Liver (tissue), 9 donors: ENCODE measurements around the gene JUNB. TPM values are rescaled to one million over a fixed set of nuclear protein-coding genes. Genes with fewer than 3 reads are reported as not detected.
A peak's percentile ranks its signal among the peaks of the same experiment; 100 is the strongest.

Experiments used
- DNase-seq: peaks from one replicate; pipeline ENCODE4 v3.0.0-alpha.2; 2017; ENCODE audit warnings: low spot score
- H3K27ac ChIP-seq, 2 donors: one replicate each; pipeline ENCODE4 v1.7.0; 2013; ENCODE audit warnings: inconsistent platforms in 2 of 2, low read length in 2 of 2, control low read depth in 1 of 2, low read depth in 1 of 2, mild to moderate bottlenecking in 1 of 2
- H3K27me3 ChIP-seq, 4 donors: one replicate each; pipeline versions ENCODE4 v1.6.1 to v1.7.0; 2013; ENCODE audit warnings: low read length in 3 of 4, inconsistent platforms in 1 of 4, mild to moderate bottlenecking in 1 of 4, moderate library complexity in 1 of 4; ENCODE audit not compliant: control insufficient read depth in 4 of 4, insufficient read depth in 4 of 4
- H3K36me3 ChIP-seq, 4 donors: one replicate each; pipeline versions ENCODE4 v1.6.1 to v1.7.0; 2013; ENCODE audit warnings: low read length in 3 of 4, mild to moderate bottlenecking in 3 of 4, low read depth in 1 of 4, moderate library complexity in 1 of 4; ENCODE audit not compliant: control insufficient read depth in 4 of 4, insufficient read depth in 3 of 4
- H3K4me1 ChIP-seq, 4 donors: one replicate each; pipeline versions ENCODE4 v1.6.1 to v1.7.0; 2013; ENCODE audit warnings: low read length in 3 of 4, mild to moderate bottlenecking in 3 of 4, moderate library complexity in 1 of 4; ENCODE audit not compliant: control insufficient read depth in 4 of 4, insufficient read depth in 4 of 4
- H3K4me3 ChIP-seq, 3 donors: one replicate each; pipeline versions ENCODE4 v1.6.1 to v1.7.0; 2013; ENCODE audit warnings: low read length in 3 of 3, control low read depth in 1 of 3, low read depth in 1 of 3, mild to moderate bottlenecking in 1 of 3
- H3K9ac ChIP-seq, 2 donors: one replicate each; pipeline ENCODE4 v1.7.0; 2013; ENCODE audit warnings: low read length in 2 of 2, mild to moderate bottlenecking in 2 of 2, moderate library complexity in 2 of 2, control low read depth in 1 of 2, low read depth in 1 of 2
- H3K9me3 ChIP-seq, 4 donors: one replicate each; pipeline versions ENCODE4 v1.6.1 to v1.7.0; 2013; ENCODE audit warnings: low read length in 3 of 4; ENCODE audit not compliant: control insufficient read depth in 4 of 4
- EGR1 ChIP-seq, 2 donors: IDR thresholded peaks; 2 replicates each; pipeline ENCODE4 v1.6.1; 2016 to 2018; ENCODE audit warnings: antibody characterized with exemption in 2 of 2, low read depth in 2 of 2
- FOXA1 ChIP-seq: IDR thresholded peaks from 2 replicates; pipeline ENCODE4 v1.6.1; 2016; ENCODE audit warnings: antibody characterized with exemption
- FOXA2 ChIP-seq: IDR thresholded peaks from 2 replicates; pipeline ENCODE4 v1.6.1; 2016; ENCODE audit warnings: antibody characterized with exemption
- GABPA ChIP-seq, 2 donors: IDR thresholded peaks in 1 of 2; conservative IDR thresholded peaks in 1 of 2; 2 replicates each; pipeline ENCODE4 v1.6.1; 2016; ENCODE audit warnings: antibody characterized with exemption in 2 of 2, mild to moderate bottlenecking in 1 of 2, moderate library complexity in 1 of 2
- HNF4A ChIP-seq, 2 donors: conservative IDR thresholded peaks; 2 replicates each; pipeline ENCODE4 v1.6.1; 2016; ENCODE audit warnings: antibody characterized with exemption in 2 of 2, mild to moderate bottlenecking in 2 of 2
- JUND ChIP-seq, 2 donors: IDR thresholded peaks; 2 replicates each; pipeline ENCODE4 v1.6.1; 2016; ENCODE audit warnings: antibody characterized with exemption in 2 of 2
- NR2F2 ChIP-seq: IDR thresholded peaks from 2 replicates; pipeline ENCODE4 v1.6.1; 2016; ENCODE audit warnings: antibody characterized with exemption
- RAD21 ChIP-seq, 2 donors: IDR thresholded peaks; 2 replicates each; pipeline ENCODE4 v1.6.1; 2016; ENCODE audit warnings: antibody characterized with exemption in 2 of 2, mild to moderate bottlenecking in 2 of 2
- RXRA ChIP-seq, 2 donors: IDR thresholded peaks; 2 replicates each; pipeline ENCODE4 v1.6.1; 2017 to 2018; ENCODE audit warnings: antibody characterized with exemption in 2 of 2, mild to moderate bottlenecking in 1 of 2
- SP1 ChIP-seq: IDR thresholded peaks from 2 replicates; pipeline ENCODE4 v1.6.1; 2018; ENCODE audit warnings: antibody characterized with exemption, mild to moderate bottlenecking
- TAF1 ChIP-seq: conservative IDR thresholded peaks from 2 replicates; pipeline ENCODE4 v1.6.1; 2016; ENCODE audit warnings: antibody characterized with exemption, mild to moderate bottlenecking
- YY1 ChIP-seq: IDR thresholded peaks from 2 replicates; pipeline ENCODE4 v1.6.1; 2016; ENCODE audit warnings: antibody characterized with exemption, mild to moderate bottlenecking
- WGBS: extraction: QIAGEN DNeasy Blood & Tissue Kit; methylation state at CpG from one replicate; pipeline ENCODE4 v1.1.7; 2013; 5-methylcytosine and 5-hydroxymethylcytosine counted together
- polyA plus RNA-seq, 2 donors: library from polyadenylated mRNA; stranded (reverse) in 1 of 2; unstranded in 1 of 2; fragments of 200-250 nt in 1 of 2; fragments of >200 nt in 1 of 2; fragmentation: Nextera tagmentation in 1 of 2; extraction: Ambion mirVana in 1 of 2; gene quantifications; one replicate each; pipeline versions ENCODE4 v1.2.1 to v1.2.3, GENCODE V29; 2013 to 2015
- total RNA-seq, 2 donors: library from RNA; depleted of rRNA; stranded (reverse); fragments of >200 nt; gene quantifications; one replicate each; pipeline ENCODE4 v1.2.3, GENCODE V29; 2014
- TF ChIP-seq, protein P1 (sequence below): IDR thresholded peaks from 2 replicates; pipeline ENCODE4 v1.6.1; 2016; ENCODE audit warnings: antibody characterized with exemption
- TF ChIP-seq, protein P2 (sequence below): IDR thresholded peaks from 2 replicates; pipeline ENCODE4 v1.6.1; 2016; ENCODE audit warnings: antibody characterized with exemption
- TF ChIP-seq, protein P3 (sequence below): fragments of 150-350 bp; IDR thresholded peaks from 2 replicates; pipeline ENCODE4 v1.5.1; 2017; ENCODE audit warnings: improper control_type of control experiment, low read depth, low read length; ENCODE audit not compliant: missing input control
- donor health status: healthy.
- donor health status: healthy.
- donor health status: healthy.
- donor health status: healthy.
- donor health status: healthy.

Gene JUNB
- total and polyA plus RNA-seq, 4 donors, result 32.7 to 79.2 (median 56.6) TPM

DNA sequence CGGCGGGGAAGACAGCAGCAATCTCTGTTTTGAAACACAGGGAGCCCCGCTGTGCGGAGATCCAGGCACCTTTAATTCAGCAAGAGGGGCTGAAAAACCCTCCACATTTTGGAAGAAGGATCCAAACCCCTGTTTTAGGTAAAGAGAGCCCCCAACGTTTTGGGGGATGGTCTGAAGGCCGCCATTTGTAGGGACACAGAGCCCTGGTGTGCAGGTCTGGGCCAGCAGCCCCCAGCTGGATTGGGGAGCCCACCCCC is 12.5 kb upstream of the JUNB start:
- WGBS, result 62% methylated on average over 6 of the region's 6 CpGs
- TF ChIP-seq, protein P1, sequence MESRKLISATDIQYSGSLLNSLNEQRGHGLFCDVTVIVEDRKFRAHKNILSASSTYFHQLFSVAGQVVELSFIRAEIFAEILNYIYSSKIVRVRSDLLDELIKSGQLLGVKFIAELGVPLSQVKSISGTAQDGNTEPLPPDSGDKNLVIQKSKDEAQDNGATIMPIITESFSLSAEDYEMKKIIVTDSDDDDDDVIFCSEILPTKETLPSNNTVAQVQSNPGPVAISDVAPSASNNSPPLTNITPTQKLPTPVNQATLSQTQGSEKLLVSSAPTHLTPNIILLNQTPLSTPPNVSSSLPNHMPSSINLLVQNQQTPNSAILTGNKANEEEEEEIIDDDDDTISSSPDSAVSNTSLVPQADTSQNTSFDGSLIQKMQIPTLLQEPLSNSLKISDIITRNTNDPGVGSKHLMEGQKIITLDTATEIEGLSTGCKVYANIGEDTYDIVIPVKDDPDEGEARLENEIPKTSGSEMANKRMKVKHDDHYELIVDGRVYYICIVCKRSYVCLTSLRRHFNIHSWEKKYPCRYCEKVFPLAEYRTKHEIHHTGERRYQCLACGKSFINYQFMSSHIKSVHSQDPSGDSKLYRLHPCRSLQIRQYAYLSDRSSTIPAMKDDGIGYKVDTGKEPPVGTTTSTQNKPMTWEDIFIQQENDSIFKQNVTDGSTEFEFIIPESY, result no peak
- TF ChIP-seq HNF4A (conservative IDR thresholded peaks at IDR 0.05), result no peak
- TF ChIP-seq FOXA2, result no peak
- TF ChIP-seq, protein P2, sequence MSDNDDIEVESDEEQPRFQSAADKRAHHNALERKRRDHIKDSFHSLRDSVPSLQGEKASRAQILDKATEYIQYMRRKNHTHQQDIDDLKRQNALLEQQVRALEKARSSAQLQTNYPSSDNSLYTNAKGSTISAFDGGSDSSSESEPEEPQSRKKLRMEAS, result no peak
- TF ChIP-seq JUND (IDR thresholded peaks at IDR 0.05), result no peak
- Histone ChIP-seq H3K9ac (peak overlapping the region; percentile 4 to 72), H3K36me3 (peaks cover 0 to 2% (median 0%) of the 10 kb centered on the region in 4 donors), H3K4me3 (peak overlapping the region in 1 of 3 donors; percentile 1), H3K4me1 (peaks cover 18 to 41% (median 31%) of the 10 kb centered on the region in 4 donors), H3K27ac (peak overlapping the region; percentile 90 to 93), H3K9me3 (no peaks in the 10 kb centered on the region), H3K27me3 (no peaks in the 10 kb centered on the region)
- no peak for DNase-seq

DNA sequence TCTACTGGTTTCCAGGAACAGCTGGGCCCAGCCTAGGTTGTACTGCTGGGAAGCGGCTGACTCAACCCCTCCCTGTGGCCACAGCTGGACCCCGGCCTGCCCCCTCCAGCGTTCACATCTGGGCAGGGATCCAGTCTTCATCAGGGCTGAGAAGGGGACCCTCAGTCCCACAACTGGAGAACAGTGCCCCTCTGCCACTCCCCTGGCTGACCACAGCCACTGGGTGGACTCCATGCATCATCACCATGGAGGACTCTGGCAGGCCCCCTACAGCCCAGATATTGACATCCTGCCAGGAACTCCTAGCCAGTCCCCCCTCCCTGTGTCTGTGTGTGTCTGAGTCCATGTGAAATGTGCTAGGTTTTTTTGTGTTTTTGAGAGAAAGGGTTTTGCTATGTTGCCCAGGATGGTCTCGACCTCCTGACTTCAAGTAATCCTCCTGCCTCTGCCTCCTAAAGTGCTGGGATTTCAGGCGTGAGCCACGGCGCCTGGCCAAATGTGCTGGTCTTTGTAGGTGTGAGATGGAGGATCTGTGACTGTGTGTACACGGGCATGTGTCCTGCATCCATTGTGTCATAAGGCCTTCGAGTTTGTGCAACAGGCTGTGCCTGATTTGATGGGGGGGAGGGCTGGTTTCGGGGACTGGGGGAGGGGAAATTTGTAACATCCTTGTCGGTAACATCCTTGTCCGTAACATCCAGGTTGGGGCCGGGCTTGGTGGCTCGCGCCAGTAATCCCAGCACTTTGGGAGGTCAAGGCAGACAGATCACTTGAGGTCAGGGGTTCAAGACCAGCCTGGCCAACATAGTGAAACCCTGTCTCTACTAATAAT is 11.9 kb upstream of the JUNB start:
- DNase-seq, result no peak
- no peaks in the 10 kb centered on the region for H3K36me3 ChIP-seq
- peak overlapping the region; percentile 90 to 93 for H3K27ac ChIP-seq
- TF ChIP-seq HNF4A (conservative IDR thresholded peaks at IDR 0.05), result peak in 1 of 2 donors; percentile 19
- TF ChIP-seq YY1, result no peak
- peak in 1 of 2 donors; percentile 26 for TF ChIP-seq RXRA (IDR thresholded peaks at IDR 0.05)
- TF ChIP-seq SP1, result no peak
- no peak for TF ChIP-seq FOXA1
- no peak for TF ChIP-seq EGR1 (IDR thresholded peaks at IDR 0.05; ENCODE audit: low read depth in 2 of 2)
- no peak for TF ChIP-seq JUND (IDR thresholded peaks at IDR 0.05)
- TF ChIP-seq, protein P1, result no peak
- TF ChIP-seq, protein P2, result peak; percentile 20
- TF ChIP-seq GABPA (IDR thresholded peaks at IDR 0.05 in 1 of 2, conservative IDR thresholded peaks at IDR 0.05 in 1 of 2), result no peak
- no peak for TF ChIP-seq TAF1
- no peak for TF ChIP-seq NR2F2
- TF ChIP-seq, protein P3, sequence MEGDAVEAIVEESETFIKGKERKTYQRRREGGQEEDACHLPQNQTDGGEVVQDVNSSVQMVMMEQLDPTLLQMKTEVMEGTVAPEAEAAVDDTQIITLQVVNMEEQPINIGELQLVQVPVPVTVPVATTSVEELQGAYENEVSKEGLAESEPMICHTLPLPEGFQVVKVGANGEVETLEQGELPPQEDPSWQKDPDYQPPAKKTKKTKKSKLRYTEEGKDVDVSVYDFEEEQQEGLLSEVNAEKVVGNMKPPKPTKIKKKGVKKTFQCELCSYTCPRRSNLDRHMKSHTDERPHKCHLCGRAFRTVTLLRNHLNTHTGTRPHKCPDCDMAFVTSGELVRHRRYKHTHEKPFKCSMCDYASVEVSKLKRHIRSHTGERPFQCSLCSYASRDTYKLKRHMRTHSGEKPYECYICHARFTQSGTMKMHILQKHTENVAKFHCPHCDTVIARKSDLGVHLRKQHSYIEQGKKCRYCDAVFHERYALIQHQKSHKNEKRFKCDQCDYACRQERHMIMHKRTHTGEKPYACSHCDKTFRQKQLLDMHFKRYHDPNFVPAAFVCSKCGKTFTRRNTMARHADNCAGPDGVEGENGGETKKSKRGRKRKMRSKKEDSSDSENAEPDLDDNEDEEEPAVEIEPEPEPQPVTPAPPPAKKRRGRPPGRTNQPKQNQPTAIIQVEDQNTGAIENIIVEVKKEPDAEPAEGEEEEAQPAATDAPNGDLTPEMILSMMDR, result no peak
- no peak for TF ChIP-seq RAD21 (IDR thresholded peaks at IDR 0.05)
- 65% methylated on average over 15 of the region's 15 CpGs for WGBS
- no peaks in the 10 kb centered on the region for H3K27me3 ChIP-seq
- H3K9ac ChIP-seq, result no peak overlapping the region
- H3K4me1 ChIP-seq, result peaks cover 18 to 42% (median 31%) of the 10 kb centered on the region in 4 donors
- no peak overlapping the region for H3K4me3 ChIP-seq
- no peaks in the 10 kb centered on the region for H3K9me3 ChIP-seq
